Muscle of leg (tissue), 11 donors: ENCODE data around the gene SPAG8. TPM values are rescaled to one million over a fixed set of nuclear protein-coding genes. Genes with fewer than 3 reads are reported as not detected.

Source experiments
- DNase-seq: peaks from one replicate; pipeline ENCODE4 v3.0.0; 2013
- H3K27ac ChIP-seq: one replicate; pipeline ENCODE4 v1.5.1; 2013; ENCODE audit warnings: mild to moderate bottlenecking, low read length, control low read depth
- H3K27me3 ChIP-seq: one replicate; pipeline ENCODE4 v1.6.1; 2013; ENCODE audit warnings: low read length; ENCODE audit not compliant: control insufficient read depth, insufficient read depth
- H3K36me3 ChIP-seq: one replicate; pipeline ENCODE4 v1.6.1; 2013; ENCODE audit warnings: low read length; ENCODE audit not compliant: control insufficient read depth, insufficient read depth
- H3K4me1 ChIP-seq: one replicate; pipeline ENCODE4 v1.6.1; 2013; ENCODE audit warnings: low read length; ENCODE audit not compliant: control insufficient read depth, insufficient read depth
- H3K4me3 ChIP-seq: one replicate; pipeline ENCODE4 v1.5.1; 2013; ENCODE audit warnings: low read length, control low read depth
- H3K9me3 ChIP-seq: replicated peaks from 2 replicates; pipeline ENCODE4 v1.6.1; 2013; ENCODE audit warnings: low read depth, low read length; ENCODE audit not compliant: control insufficient read depth
- WGBS: methylation state at CpG from one replicate; pipeline ENCODE4 v1.1.5; 2013; ENCODE audit warnings: missing lambda C conversion rate; ENCODE audit not compliant: insufficient coverage; 5-methylcytosine and 5-hydroxymethylcytosine counted together
- polyA plus RNA-seq, 8 donors: library from polyadenylated mRNA; unstranded; fragments of 120-200 nt; gene quantifications; one replicate each; pipeline versions ENCODE4 v1.2.1 to v1.2.3, GENCODE V29; 2013; ENCODE audit warnings: inconsistent platforms in 1 of 8, low replicate concordance in 1 of 8; ENCODE audit not compliant: insufficient read length in 8 of 8, insufficient read depth in 1 of 8
- total RNA-seq: library from RNA; stranded (reverse); fragments of 120-200 nt; gene quantifications from one replicate; pipeline ENCODE4 v1.2.4, GENCODE V29; 2013

The SPAG8 gene
- total and polyA plus RNA-seq, 9 donors = 1.3 to 3.1 (median 2.0) TPM

DNA sequence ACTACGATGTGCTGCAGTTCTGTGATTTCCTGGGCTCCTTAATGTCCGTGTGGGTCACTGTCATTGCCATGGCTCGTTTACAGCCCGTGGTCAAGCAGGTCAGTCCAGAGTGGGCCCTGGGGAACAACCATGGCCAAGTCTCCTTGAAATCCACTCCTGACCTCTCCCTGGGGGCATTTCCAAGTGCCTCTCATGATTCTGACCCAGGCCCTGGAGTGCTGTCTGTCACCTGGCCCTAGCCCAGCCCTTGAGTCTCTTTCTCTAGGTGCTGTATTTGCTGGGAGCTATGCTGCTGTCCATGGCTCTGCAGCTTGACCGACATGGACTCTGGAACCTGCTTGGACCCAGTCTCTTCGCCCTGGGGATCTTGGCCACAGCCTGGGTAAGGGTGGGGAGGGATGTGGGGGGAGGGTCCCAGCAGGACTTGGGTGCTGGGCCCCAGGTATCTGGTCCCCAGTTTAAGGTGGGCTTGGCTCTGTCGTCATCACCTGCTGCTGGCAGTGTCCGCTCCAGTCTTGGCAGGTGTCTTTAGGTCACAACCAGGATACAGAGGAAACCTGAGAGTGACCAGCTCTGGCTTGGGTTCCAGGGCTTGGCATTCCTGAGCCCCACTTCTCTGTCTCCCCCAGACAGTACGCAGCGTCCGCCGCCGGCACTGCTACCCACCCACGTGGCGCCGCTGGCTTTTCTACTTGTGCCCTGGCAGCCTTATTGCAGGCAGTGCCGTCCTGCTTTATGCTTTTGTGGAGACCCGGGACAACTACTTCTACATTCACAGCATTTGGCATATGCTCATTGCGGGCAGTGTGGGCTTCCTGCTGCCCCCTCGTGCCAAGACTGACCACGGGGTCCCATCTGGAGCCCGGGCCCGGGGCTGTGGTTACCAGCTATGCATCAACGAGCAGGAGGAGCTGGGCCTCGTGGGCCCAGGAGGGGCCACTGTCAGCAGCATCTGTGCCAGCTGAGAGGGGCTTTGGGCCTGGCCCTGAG is 41.1 kb upstream of the SPAG8 start:
- Histone ChIP-seq H3K36me3 (peaks cover 22% of the 10 kb centered on the region), H3K27ac (no peak overlapping the region), H3K4me1 (peaks cover 5% of the 10 kb centered on the region), H3K9me3 (no peaks in the 10 kb centered on the region), H3K27me3 (peaks cover 35% of the 10 kb centered on the region), H3K4me3 (no peak overlapping the region)
- WGBS = 91% methylated on average over 23 of the region's 25 CpGs
- no peak for DNase-seq

DNA sequence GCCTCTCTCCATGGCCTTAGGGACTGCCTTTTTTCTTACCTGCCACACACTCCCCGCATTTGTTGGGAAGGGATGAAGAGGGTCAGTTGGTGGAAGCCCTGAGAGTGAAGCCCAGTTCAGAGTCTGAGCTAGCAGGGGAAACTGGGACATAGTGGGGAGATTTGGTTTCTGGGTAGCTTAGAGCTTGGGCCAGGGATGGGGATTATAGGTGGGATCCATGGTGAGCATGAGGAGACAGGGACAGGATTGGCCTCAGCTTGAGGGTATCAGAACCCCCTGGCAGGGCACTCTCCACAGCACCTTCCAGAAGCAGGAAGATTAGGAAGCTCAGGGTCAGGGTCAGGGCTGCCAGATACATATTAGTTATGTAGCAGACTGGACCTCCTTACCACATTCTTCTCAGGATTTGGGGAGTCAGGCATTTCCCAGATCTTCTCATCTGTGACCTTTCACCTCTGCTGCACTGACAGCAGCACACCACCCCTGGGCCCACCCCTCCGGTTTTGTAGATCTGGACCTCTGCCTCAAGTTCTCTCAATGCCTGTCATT is 40.3 kb upstream of the SPAG8 start:
- Histone ChIP-seq H3K9me3 (no peaks in the 10 kb centered on the region), H3K27ac (no peak overlapping the region), H3K36me3 (peaks cover 23% of the 10 kb centered on the region), H3K27me3 (peaks cover 39% of the 10 kb centered on the region), H3K4me1 (peaks cover 12% of the 10 kb centered on the region), H3K4me3 (no peak overlapping the region)
- WGBS = 100% methylated on average over 2 of the region's 2 CpGs
- DNase-seq = no peak

DNA sequence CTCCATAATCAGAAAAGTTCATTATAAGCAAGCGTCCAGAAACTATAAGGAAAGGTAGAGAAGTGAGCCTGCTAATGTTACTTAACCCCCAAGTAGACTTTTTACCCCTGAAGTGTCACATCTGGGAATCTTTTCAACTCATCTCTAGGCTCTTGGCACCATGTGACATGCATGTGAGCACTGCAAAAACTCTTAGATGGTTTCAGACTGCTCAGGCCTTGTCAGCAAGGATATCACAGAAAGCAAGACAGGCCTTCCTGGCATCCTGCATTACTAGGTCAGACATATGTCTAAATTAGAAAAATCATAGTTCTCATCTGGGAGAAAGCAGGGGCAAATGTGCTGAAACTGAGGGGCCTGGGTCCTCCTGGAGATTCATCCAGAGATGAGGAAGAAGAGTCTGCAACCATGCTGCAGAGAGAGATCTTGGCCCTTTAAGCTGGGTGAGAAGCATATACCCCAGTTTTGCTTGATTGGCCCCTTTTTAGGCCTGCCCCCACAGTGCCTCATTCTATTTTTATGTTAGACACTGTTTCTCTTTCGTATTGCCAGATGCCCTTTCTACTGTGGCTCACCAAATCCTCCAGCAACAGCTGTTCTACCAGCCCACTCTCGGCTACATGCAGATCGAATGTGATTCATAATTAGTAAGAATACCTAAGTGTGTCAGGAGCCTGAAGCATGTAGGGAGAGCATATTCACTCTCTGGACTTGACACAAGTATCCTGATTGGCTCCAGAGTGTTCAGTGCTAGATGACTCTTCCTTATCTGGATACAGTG is 35.9 kb upstream of the SPAG8 start:
- DNase-seq = peak; percentile 68
- Histone ChIP-seq H3K36me3 (peaks cover 26% of the 10 kb centered on the region), H3K9me3 (no peaks in the 10 kb centered on the region), H3K27ac (peak overlapping the region; percentile 60), H3K4me1 (peaks cover 40% of the 10 kb centered on the region), H3K27me3 (peaks cover 25% of the 10 kb centered on the region), H3K4me3 (no peak overlapping the region)
- WGBS = 60% methylated on average over 1 of the region's 4 CpGs

DNA sequence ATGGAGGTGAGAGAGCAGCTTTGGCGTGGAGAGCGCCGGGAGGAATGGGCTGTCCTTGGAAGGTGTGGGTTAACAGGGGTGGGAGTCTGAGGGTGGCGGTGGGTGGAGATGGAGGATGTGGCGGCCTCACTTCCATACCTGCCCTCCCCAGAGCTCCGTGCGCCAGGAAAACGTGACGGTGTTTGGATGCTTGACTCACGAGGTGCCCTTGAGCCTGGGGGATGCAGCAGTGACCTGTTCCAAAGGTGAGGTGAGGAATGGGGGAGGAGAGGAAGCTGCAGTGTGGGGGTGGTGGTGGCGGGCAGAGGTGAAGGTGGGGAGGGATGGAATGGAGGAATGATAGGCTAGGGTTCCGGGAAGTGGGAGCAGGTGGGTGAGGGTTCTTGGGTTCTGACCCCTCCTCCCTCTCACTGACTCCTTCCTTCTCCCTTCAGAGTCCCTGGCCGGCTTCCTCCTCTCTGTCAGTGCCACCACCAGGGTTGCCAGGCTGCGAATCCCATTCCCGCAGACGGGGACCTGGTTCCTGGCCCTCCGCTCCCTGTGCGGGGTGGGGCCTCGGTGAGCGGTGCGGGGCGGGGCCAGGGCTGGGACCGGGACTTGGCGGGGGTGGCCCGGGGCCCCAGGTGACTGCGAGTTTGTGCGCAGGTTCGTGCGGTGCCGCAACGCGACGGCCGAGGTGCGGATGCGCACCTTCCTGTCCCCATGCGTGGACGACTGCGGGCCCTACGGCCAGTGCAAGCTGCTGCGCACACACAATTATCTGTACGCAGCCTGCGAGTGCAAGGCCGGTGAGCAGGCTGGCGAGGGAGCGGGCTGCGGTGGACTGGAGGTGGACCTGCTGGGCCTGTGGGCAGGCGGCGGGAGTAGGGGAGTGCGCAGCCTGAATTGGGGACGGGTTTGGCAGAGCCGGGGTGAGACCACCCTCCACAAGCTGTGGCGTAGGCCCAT is 34.0 kb upstream of the SPAG8 start:
- DNase-seq = no peak
- Histone ChIP-seq H3K27ac (no peak overlapping the region), H3K36me3 (peaks cover 26% of the 10 kb centered on the region), H3K4me1 (peaks cover 42% of the 10 kb centered on the region), H3K4me3 (no peak overlapping the region), H3K9me3 (no peaks in the 10 kb centered on the region), H3K27me3 (peaks cover 26% of the 10 kb centered on the region)
- WGBS = 53% methylated on average over 49 of the region's 53 CpGs

DNA sequence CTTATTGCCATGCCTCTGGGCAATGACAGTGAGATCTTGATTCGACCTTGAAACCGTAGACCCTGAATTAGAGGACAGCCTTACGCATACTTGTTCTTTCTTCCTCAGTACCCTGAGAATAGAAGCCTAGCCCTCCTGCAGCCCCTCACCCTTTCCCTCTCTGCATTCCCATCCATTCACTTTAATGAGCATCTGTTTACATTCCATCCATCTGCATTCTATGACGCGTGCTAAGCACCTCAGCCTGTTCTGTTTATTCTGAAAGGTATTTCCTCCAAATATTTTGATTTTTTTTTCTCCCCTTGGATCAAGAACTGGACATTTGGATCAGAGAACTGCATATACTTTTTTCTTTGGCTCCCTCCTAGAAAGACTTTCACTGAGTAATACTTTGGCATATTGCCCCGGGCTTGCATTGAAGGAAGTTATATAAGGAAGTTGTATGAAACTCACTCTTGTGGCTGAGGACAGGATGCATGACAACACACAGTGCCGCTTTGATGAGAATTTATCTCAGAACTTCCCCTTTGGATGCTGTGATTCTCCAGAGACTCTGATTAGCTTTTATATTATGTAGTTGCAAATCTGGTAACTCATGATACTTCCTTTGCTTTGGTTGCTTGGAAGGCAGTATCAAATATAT is 32.7 kb upstream of the SPAG8 start:
- peaks cover 42% of the 10 kb centered on the region for H3K4me1 ChIP-seq
- H3K36me3 ChIP-seq = peaks cover 26% of the 10 kb centered on the region

DNA sequence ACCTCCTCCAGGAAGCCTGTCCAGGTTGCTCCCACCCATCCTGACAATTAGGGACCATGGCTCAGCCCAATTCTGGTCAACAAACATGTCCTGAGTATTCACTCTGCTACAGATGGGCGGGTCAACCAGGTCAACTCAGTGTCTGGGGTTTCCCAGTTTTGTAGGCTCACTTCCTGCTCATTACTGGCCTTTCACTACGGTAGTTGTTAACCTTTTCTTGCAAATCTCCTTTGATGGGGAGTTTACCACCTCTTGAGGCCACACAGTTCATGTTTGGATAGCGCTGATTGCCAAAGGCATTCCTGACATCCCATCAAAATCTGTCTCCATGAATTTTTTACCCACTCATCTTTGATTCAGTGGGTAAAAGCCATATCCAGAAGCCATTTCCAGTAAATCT is 30.7 kb upstream of the SPAG8 start:
- H3K27ac ChIP-seq = no peak overlapping the region
- DNase-seq = no peak
- H3K36me3 ChIP-seq = peaks cover 24% of the 10 kb centered on the region
- no peaks in the 10 kb centered on the region for H3K9me3 ChIP-seq
- 87% methylated on average over 3 of the region's 3 CpGs for WGBS
- no peak overlapping the region for H3K4me3 ChIP-seq
- H3K4me1 ChIP-seq = peaks cover 34% of the 10 kb centered on the region
- H3K27me3 ChIP-seq = peaks cover 42% of the 10 kb centered on the region

More for the DNA sequence above, 32.7 kb upstream of the SPAG8 start:
- Histone ChIP-seq H3K4me3 (no peak overlapping the region), H3K27ac (peak overlapping the region; percentile 89), H3K27me3 (peaks cover 36% of the 10 kb centered on the region), H3K9me3 (no peaks in the 10 kb centered on the region)
- DNase-seq = peak; percentile 98
- 33% methylated on average over 3 of the region's 7 CpGs for WGBS

DNA sequence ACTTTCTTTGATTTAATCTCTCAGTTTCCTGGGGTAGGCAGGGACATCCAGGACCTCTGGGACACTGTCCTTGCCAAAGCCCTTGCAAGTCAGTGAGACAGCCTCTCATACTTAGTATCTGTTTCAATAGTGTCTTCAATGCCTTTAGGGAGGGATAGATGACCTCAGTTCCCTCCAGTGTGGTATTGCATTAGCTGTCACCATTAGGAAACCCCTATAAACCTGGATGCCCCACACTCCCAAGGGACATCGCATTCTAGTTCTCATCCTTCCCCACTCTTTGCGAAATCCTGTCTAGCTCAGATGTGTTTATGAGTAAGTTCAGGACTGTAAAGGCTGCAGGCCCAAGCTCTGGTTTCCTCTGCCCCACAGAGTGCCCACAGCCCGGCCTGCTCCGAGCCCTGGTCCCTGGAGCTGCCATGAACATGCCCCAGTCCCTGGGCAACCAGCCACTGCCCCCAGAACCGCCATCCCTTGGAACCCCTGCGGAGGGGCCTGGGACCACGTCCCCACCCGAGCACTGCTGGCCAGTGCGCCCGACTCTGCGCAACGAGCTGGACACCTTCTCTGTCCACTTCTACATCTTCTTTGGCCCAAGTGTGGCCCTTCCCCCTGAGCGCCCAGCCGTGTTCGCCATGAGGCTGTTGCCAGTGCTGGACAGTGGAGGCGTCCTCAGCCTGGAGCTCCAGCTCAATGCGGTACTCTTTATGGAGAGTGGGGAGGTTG is 30.1 kb upstream of the SPAG8 start:
- no peak overlapping the region for H3K27ac ChIP-seq
- WGBS = 96% methylated on average over 12 of the region's 17 CpGs

DNA sequence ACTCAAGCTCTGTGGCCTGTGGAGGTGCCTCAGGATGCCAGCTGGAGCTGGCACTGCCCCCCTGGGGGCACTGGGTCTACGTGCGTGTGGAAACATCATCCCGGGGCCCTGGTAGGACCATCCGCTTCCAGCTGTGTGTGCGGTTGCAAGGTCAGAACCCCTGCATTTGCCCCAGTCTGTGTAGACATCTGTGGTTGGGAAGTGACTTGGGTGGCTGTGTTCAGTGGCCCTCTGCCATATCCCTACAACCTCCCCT is 29.5 kb upstream of the SPAG8 start:
- no peak for DNase-seq
- Histone ChIP-seq H3K27me3 (peaks cover 35% of the 10 kb centered on the region), H3K4me1 (peaks cover 23% of the 10 kb centered on the region), H3K4me3 (no peak overlapping the region), H3K9me3 (no peaks in the 10 kb centered on the region), H3K27ac (no peak overlapping the region), H3K36me3 (peaks cover 16% of the 10 kb centered on the region)
- WGBS = 50% methylated on average over 2 of the region's 5 CpGs

More for the DNA sequence above, 30.1 kb upstream of the SPAG8 start:
- Histone ChIP-seq H3K36me3 (peaks cover 22% of the 10 kb centered on the region), H3K9me3 (no peaks in the 10 kb centered on the region), H3K27me3 (peaks cover 39% of the 10 kb centered on the region), H3K4me1 (peaks cover 29% of the 10 kb centered on the region), H3K4me3 (no peak overlapping the region)
- DNase-seq = no peak
